H1 (cell line): Measurements from ENCODE around the gene WASF3. TPM values are rescaled to one million over a fixed set of nuclear protein-coding genes. Genes with fewer than 3 reads are reported as not detected.

ENCODE experiments used
- ATF3 ChIP-seq: IDR thresholded peaks from 2 replicates; pipeline ENCODE4 v1.6.1; 2011; ENCODE audit warnings: low read depth, mild to moderate bottlenecking, low read length; ENCODE audit not compliant: insufficient read depth
- CREB1 ChIP-seq: IDR thresholded peaks from 2 replicates; pipeline ENCODE4 v1.6.1; 2012; ENCODE audit warnings: inconsistent platforms
- FOSL1 ChIP-seq: IDR thresholded peaks from 2 replicates; pipeline ENCODE4 v1.6.1; 2011; ENCODE audit warnings: mild to moderate bottlenecking, low read depth, low read length, moderate library complexity; ENCODE audit not compliant: insufficient read depth
- HDAC6 ChIP-seq: IDR thresholded peaks from one replicate; pipeline ENCODE4 v1.7.1; 2012; ENCODE audit warnings: low read depth, mild to moderate bottlenecking, inconsistent platforms, low read length, moderate library complexity
- JUN ChIP-seq: IDR thresholded peaks from 2 replicates; pipeline ENCODE4 v1.6.1; 2011; ENCODE audit warnings: low read depth, mild to moderate bottlenecking, improper control_type of control experiment, low read length
- KDM1A ChIP-seq: fragments of 200-600, 300-600 bp; sonication (generic); IDR thresholded peaks from 2 replicates; pipeline ENCODE4 v1.7.1; 2016; ENCODE audit warnings: mild to moderate bottlenecking, low read length, borderline replicate concordance
- KDM4A ChIP-seq: IDR thresholded peaks from one replicate; pipeline ENCODE4 v1.7.1; 2012; ENCODE audit warnings: low read depth, mild to moderate bottlenecking, moderate library complexity, low read length, inconsistent platforms; ENCODE audit not compliant: severe bottlenecking
- PHF8 ChIP-seq: fragments of 200-600 bp; sonication (generic); conservative IDR thresholded peaks from 2 replicates; pipeline ENCODE4 v1.7.1; 2012; ENCODE audit warnings: low read depth, mild to moderate bottlenecking, inconsistent platforms, low read length, moderate library complexity
- SP2 ChIP-seq: IDR thresholded peaks from 2 replicates; pipeline ENCODE4 v1.6.1; 2012; ENCODE audit warnings: mild to moderate bottlenecking, low read length, inconsistent platforms
- SP4 ChIP-seq: IDR thresholded peaks from 2 replicates; pipeline ENCODE4 v1.6.1; 2012; ENCODE audit warnings: low read length, inconsistent platforms
- polyA plus RNA-seq, 7 experiments: library from polyadenylated mRNA; depleted of rRNA in 3 of 7; stranded (reverse) in 5 of 7; unstranded in 2 of 7; fragments of >200 nt in 5 of 7; fragments of 200-250 nt in 2 of 7; gene quantifications; 1 replicate in 5 of 7; 2 replicates in 1 of 7; 4 replicates in 1 of 7; pipeline versions ENCODE4 v1.2.1 to v1.2.3, GENCODE V29; 2011 to 2013; ENCODE audit warnings: missing spikeins in 2 of 7, mixed read lengths in 2 of 7
- total RNA-seq: library from RNA; stranded (reverse); fragmentation: NEBNext Ultra II Directional; extraction: Animal tissue kit (Norgen Biotek cat#: 25700); gene quantifications from 2 replicates; pipeline ENCODE4 v1.2.1, GENCODE V29; 2021

Gene WASF3
- total and polyA plus RNA-seq, 2 of the 8 experiments (the other 6 are each of a cell fraction or from before 2014, with no cell fraction given): 18.7 to 39.8 TPM

GRCh38 chr13:26558074-26558805 is 757 bp downstream of the WASF3 start (continued):
- TF ChIP-seq PHF8 (peak; percentile 23), ATF3 (no peak), FOSL1 (no peak), JUN (no peak), KDM4A (peak; percentile 37), HDAC6 (no peak), CREB1 (no peak), KDM1A (0 out of 2 replicates have a peak, but pooled peaks have one; percentile 17), SP2 (no peak), SP4 (no peak)
